Choroid plexus epithelial cell (primary cell): ENCODE data around the gene CPNE9.

Experiments
- DNase-seq: peaks from one replicate; pipeline ENCODE4 v3.0.0-alpha.2; 2010; ENCODE audit warnings: low read depth
- H3K4me3 ChIP-seq: 2 replicates; pipeline ENCODE4 v1.5.1; 2011; ENCODE audit warnings: low read depth, mild to moderate bottlenecking, control low read depth, low read length, moderate library complexity
- CTCF ChIP-seq: conservative IDR thresholded peaks from 2 replicates; pipeline ENCODE4 v1.5.1; 2011; ENCODE audit warnings: low read depth, mild to moderate bottlenecking, control low read depth, inconsistent platforms, low read length, moderate library complexity

CPNE9 gene

GRCh38 chr3:9686050-9686550 is 17.5 kb upstream of the CPNE9 start:
- H3K4me3 ChIP-seq = no peak overlapping the region
- TF ChIP-seq CTCF = no peak
- no peak for DNase-seq

- DNase-seq = no peak
- no peak overlapping the region for H3K4me3 ChIP-seq
- TF ChIP-seq CTCF = no peak
These were observed 16.9 kb upstream of the CPNE9 start for GRCh38 chr3:9686703-9687102.

GRCh38 chr3:9687514-9687913 is 16.1 kb upstream of the CPNE9 start:
- no peak for DNase-seq
- no peak for TF ChIP-seq CTCF
- H3K4me3 ChIP-seq = no peak overlapping the region

- TF ChIP-seq CTCF = no peak
- H3K4me3 ChIP-seq = no peak overlapping the region
- DNase-seq = no peak
These were observed 14.7 kb upstream of the CPNE9 start for GRCh38 chr3:9688961-9689360.

- H3K4me3 ChIP-seq = no peak overlapping the region
- no peak for DNase-seq
- no peak for TF ChIP-seq CTCF
These were observed 13.9 kb upstream of the CPNE9 start for GRCh38 chr3:9689757-9690156.

GRCh38 chr3:9690451-9691450 is 12.9 kb upstream of the CPNE9 start:
- no peak for TF ChIP-seq CTCF
- DNase-seq = peak; percentile 78
- no peak overlapping the region for H3K4me3 ChIP-seq
